ENCODE results near the gene RBMS1.

RBMS1 gene

GRCh38 chr2:160336105-160336504 lies 157.5 kb downstream of the RBMS1 start:
- TF ChIP-seq SPI1 (IDR thresholded peaks at IDR 0.05; ENCODE audit: borderline replicate concordance, low read depth): no peak
- TF ChIP-seq, protein P1, sequence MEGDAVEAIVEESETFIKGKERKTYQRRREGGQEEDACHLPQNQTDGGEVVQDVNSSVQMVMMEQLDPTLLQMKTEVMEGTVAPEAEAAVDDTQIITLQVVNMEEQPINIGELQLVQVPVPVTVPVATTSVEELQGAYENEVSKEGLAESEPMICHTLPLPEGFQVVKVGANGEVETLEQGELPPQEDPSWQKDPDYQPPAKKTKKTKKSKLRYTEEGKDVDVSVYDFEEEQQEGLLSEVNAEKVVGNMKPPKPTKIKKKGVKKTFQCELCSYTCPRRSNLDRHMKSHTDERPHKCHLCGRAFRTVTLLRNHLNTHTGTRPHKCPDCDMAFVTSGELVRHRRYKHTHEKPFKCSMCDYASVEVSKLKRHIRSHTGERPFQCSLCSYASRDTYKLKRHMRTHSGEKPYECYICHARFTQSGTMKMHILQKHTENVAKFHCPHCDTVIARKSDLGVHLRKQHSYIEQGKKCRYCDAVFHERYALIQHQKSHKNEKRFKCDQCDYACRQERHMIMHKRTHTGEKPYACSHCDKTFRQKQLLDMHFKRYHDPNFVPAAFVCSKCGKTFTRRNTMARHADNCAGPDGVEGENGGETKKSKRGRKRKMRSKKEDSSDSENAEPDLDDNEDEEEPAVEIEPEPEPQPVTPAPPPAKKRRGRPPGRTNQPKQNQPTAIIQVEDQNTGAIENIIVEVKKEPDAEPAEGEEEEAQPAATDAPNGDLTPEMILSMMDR (IDR thresholded peaks at IDR 0.05; ENCODE audit: insufficient read depth, low read length): no peak
- TF ChIP-seq REST (IDR thresholded peaks at IDR 0.05; ENCODE audit: insufficient replicate concordance, low read depth): no peak
- TF ChIP-seq GABPA (IDR thresholded peaks at IDR 0.05; ENCODE audit: low read depth): no peak
- no peak for TF ChIP-seq POLR2AphosphoS5 (IDR thresholded peaks at IDR 0.05; ENCODE audit: low read depth)

DNA sequence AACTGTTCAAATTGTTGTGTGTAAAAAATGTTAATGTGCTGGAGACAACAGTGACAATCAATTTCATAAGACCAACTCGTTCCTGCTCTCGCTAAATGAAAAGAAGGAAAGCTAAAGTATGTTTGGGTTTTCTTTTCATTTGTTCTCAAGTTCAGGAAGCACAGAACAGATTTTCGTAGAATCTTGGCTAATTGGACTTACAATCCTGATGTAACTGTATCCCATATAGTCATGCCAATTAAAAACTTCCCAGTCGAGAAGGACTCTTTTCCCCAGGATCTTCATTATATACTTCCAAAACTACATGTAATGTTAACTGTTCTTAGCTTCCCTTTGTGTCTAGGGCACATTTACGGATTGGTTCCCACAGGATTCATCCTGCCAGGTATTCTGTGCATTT lies 158.2 kb downstream of the RBMS1 start:
- Histone ChIP-seq H3K27ac (replicated peaks) (no peak overlapping the region), H3K27me3 (ENCODE audit: insufficient read depth, poor library complexity, severe bottlenecking) (no peaks in the 10 kb centered on the region), H3K4me3 (replicated peaks; ENCODE audit: insufficient read depth, low read length) (no peak overlapping the region)
- no peak for DNase-seq (ENCODE audit: low read depth in 1 of 2, low spot score in 1 of 2)
- no peak for TF ChIP-seq REST (IDR thresholded peaks at IDR 0.05; ENCODE audit: insufficient replicate concordance, low read depth)
- no peak for TF ChIP-seq POLR2AphosphoS5 (IDR thresholded peaks at IDR 0.05; ENCODE audit: low read depth)
- TF ChIP-seq SPI1 (IDR thresholded peaks at IDR 0.05; ENCODE audit: borderline replicate concordance, low read depth): no peak
- TF ChIP-seq GABPA (IDR thresholded peaks at IDR 0.05; ENCODE audit: low read depth): no peak
- TF ChIP-seq, protein P1 (IDR thresholded peaks at IDR 0.05; ENCODE audit: insufficient read depth, low read length): no peak

More at GRCh38 chr2:160336105-160336504, 157.5 kb downstream of the RBMS1 start:
- no peaks in the 10 kb centered on the region for H3K27me3 ChIP-seq (ENCODE audit: insufficient read depth, poor library complexity, severe bottlenecking)
- no peak overlapping the region for H3K27ac ChIP-seq (replicated peaks)
- H3K4me3 ChIP-seq (replicated peaks; ENCODE audit: insufficient read depth, low read length): no peak overlapping the region
- DNase-seq (ENCODE audit: low read depth in 1 of 2, low spot score in 1 of 2): no peak

DNA sequence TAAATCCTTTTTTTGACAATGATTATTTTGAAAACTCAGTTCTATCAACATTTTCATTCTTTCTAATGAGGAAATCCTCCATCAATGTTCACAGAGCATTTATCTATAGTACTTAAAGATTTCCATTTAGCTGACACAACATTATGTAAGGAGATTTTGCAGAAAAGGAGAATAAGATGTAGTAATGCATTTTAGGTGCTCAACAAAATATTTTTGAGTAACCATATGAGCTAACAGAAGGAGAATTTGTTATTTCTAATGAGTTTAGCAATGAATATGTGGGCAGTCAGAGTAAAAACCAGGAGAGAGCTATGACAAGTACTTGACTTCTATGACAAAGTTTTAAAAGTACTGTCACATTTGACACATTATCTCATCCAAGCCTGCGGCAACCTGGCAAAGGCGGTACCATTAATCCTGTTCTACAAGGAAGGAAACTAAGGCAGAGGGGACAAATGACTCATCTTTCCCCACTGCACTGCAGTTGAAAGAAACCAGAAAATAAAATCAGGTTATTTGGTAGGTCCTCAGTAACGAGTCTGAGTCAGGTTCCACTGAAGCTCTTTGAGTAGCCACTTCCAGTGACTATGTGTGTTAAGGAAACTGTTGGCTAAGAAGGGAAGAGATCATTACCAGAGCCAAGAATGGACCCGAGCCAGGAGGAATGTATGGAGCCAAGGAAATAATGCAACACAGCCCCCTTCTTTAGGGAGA lies 159.4 kb downstream of the RBMS1 start:
- no peaks in the 10 kb centered on the region for H3K27me3 ChIP-seq (ENCODE audit: insufficient read depth, poor library complexity, severe bottlenecking)
- no peak overlapping the region for H3K27ac ChIP-seq (replicated peaks)
- TF ChIP-seq REST (IDR thresholded peaks at IDR 0.05; ENCODE audit: insufficient replicate concordance, low read depth): no peak
- TF ChIP-seq GABPA (IDR thresholded peaks at IDR 0.05; ENCODE audit: low read depth): no peak
- TF ChIP-seq SPI1 (IDR thresholded peaks at IDR 0.05; ENCODE audit: borderline replicate concordance, low read depth): no peak
- no peak for TF ChIP-seq POLR2AphosphoS5 (IDR thresholded peaks at IDR 0.05; ENCODE audit: low read depth)
- TF ChIP-seq, protein P1 (IDR thresholded peaks at IDR 0.05; ENCODE audit: insufficient read depth, low read length): no peak
- DNase-seq (ENCODE audit: low read depth in 1 of 2, low spot score in 1 of 2): no peak
- H3K4me3 ChIP-seq (replicated peaks; ENCODE audit: insufficient read depth, low read length): no peak overlapping the region

Data from HL-60 (cell line).